ENCODE data around the gene KLF11.

The KLF11 gene

DNA sequence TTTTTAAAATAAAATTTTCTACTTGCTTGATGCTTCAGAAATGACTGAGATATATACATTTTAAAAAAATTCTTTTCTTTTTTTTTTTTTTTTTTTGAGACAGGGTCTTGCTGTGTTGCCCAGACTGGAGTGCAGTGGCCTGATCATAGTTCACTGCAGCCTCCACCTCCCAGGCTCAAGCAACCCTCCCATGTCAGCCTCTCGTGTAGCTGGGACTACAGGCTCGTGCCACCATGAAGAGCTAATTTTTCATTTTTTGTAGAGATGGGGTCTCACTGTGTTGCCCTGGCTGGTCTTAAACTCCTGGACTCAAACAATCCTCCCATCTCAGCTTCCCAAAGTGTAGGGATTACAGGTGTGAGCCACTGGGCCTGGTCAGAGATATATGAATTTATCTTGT lies 24.0 kb downstream of the KLF11 start:
- DNase-seq = no peak

DNA sequence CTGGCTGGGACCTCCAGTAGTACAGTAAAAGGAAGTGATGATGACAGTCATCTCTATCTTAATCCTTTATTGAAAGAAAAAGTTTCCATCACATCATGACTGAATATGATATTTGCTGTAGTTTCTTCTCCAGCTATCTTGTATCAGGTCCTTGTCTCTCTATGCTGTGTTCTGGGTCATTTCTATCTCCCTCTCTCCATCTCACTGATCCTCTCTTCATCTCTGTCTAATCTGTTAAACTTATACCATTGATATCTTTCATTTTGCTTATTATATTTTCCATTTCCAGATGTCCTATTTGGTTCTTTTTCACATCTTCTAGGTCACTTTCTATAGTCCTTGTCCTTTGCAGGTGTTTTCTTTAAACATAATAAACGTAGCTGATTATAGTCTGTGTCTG lies 24.5 kb downstream of the KLF11 start:
- no peak for DNase-seq

DNA sequence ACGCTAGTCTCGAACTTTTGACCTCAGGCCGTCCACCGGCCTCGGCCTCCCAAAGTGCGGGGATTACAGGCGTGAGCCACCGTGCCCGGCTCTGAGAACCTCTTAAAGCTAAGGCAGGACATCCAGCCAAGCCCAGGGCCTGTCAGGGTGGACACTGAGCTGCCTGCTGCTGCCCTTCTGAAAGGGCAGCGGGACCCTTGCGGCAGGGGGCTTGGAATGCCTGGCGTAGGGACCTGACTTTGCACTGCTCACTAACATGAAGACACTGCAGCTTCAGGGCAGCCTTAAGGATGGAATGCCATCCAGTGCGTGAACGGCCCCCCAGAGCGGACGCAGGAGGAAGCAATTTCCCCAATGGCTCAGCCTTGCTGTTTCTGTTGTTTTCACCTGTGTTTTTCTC lies 27.8 kb downstream of the KLF11 start:
- DNase-seq = no peak

DNA sequence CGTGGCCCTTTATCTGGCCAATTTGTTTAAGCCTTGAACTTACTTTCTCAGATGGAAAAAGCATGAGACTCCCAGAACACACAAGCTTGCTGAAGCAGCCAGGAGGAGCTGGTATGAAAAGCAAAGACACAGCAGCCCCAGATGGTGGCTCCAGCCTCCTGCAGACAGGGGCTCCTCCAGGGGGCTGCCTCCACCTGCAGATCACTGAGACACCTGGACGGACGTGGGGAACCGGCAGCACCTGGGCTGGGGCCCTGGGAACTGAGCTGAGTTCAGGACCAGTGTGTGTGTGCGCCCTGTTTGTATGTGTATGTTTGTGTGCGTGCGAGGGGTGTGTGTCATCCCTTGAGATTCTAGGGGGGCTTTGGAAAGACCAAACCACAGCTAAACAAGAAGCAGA lies 28.2 kb downstream of the KLF11 start:
- no peak for DNase-seq

DNA sequence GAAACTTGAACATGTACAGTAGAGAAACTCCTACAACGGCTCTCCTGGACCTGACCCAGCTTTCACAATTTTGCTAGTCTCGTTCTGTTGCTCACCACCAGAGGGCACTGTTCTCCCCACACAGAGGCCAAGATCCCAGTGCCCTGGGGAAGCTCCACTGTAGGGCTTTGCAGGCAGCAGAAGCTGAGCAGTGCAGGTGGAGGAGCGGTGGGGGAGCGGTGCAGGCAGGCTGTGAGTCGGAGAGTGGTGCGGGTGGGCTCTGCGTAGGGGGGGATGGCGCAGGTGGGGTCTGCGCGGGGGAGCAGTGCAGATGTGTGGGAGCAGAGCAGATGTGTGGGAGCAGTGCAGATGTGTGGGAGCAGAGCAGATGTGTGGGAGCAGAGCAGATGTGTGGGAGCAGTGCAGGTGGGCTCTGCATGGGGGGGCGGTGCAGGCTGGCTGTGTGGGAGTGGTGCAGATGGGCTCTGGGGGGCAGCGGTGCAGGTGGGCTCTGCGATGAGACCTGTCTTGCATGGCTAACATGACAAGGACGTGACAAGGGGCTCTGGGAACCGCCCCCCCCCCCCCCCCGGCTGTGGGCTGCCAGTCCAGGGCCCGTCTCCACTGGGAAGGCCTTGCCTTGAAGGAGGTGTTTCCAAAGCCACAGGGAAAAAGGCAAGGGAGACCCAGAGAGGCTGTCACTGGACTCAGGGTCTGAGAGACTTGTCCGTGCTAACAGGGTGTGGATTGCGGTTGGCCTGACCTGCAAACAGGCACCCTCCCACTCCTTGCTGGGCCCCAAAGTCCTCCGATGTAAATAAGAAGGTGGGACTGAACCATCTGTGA lies 29.5 kb downstream of the KLF11 start:
- peak; percentile 87 to 88 for DNase-seq

DNA sequence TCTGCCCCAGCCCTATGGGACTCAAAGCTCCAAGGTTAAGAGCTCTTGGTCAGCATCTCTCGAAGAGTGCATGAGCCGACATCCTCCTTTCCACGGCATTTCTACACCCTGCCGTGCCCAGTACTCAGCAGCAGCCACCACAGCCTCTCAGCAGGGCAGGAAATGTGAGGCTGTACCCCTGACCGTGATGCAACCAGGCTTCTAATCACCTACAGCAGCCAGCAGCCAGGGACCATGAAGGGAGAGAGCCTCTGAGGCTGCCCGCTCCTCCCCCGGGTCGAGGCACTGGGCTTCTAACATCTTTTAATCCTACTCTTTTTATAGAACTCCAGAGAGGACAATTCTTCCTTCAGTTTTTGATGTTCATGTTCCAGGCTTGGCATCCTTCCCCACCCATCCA lies 30.4 kb downstream of the KLF11 start:
- no peak for DNase-seq

DNA sequence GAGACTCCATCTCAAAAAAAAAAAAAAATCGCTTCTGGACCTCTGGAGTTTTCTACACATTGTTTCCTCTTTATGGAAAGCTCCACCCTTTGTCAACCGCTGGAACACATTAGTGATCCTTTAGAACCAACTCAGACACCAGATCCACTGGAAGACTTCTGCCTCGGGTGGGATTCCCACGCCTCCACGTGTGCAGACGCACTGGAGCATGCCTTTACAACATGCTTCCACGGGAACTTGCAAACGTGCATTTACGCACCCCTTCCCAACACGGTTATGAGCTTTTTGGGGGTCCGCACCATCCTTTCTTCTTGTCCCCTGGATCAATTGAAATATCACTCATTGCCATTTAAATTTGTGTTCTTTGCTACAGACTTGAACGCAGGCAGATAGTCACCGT lies 31.8 kb downstream of the KLF11 start:
- no peak for DNase-seq

DNA sequence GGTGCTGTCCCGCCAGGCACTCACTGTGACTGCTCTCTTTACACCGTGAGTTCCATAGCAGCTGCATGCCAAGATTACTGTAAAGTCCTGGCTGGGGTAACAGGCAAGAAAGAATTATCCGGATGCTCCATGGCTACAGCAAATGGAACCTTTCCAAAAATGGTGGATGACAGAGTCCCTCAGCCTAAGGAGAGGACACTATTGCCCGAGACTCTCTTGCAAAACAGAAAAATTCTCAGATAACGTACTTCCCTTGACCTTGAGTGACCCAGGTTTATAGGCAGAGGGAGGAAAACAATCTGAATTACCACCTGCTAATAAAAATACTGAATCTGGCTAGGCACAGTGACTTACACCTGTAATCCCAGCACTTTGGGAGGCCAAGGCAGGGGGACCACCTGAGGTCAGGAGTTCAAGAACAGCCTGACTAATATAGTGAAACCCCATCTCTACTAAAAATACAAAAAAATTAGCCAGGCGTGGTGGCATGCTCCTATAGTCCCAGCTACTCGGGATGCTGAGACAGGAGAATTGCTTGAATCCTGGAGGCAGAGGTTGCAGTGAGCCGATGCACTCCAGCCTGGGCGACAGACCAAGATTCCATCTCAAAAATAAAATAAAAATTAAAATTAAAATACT lies 32.3 kb downstream of the KLF11 start:
- DNase-seq = no peak

DNA sequence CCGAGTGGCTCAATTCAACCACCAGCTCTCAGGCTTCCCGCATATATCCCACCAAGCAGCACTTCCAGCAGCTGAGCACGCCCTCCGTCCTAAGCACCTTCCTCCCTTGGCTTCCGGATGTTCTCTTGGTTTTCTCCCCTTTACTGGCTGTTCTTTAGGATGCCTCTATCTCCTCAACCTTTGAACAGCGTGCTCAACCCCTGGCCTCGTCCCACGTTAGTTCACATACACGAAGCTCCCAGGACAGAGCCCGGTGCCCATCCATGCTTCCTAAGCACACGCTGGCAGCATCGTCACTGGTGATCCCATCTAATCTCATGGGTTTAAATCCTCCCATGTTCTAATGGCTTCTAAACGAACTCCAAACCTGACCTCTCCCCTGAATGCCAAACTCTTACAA lies 33.2 kb downstream of the KLF11 start:
- DNase-seq = no peak

DNA sequence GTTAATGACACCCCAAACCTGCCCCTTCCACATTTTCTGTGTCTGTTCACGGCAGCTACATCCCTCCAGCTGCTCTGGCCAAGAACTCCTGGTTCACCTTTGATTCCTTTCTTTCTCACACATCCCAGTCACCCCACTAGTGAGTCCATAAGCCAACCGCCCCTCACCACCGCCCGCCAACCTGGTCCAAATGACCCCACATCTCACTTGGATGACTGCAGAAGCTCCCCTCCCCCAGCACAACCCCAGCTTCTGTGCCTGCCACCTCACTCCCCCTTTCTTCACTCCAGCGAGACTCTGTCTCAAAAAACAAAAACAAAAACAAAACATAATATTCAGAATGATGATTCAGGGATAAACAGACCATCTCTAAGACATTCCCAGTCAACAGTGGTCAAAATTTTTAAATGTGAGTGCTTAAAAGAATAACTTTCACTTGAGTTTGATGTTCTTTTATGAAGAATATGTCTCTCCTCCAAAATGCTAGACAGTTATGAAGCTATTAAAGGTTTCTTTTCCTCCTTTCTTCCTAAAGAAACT lies 33.7 kb downstream of the KLF11 start:
- no peak for DNase-seq

DNA sequence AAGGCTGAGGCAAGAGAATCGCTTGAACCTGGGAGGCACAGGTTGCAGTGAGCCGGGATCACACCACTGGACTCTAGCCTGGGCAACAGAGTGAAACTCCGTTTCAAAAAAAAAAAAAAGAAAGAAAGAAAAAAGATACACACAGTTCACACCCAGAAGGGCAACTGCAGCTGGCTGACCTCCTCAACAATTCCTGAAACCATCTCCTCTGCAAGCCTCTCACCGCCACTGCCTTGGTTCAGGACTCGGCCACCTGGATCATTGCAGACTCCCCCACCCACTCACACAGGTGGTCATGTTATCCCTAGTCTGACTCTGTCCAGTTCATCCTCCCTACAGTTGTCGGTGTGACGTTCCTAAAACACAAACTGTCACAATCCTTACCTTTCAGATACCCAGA lies 34.7 kb downstream of the KLF11 start:
- no peak for DNase-seq

DNA sequence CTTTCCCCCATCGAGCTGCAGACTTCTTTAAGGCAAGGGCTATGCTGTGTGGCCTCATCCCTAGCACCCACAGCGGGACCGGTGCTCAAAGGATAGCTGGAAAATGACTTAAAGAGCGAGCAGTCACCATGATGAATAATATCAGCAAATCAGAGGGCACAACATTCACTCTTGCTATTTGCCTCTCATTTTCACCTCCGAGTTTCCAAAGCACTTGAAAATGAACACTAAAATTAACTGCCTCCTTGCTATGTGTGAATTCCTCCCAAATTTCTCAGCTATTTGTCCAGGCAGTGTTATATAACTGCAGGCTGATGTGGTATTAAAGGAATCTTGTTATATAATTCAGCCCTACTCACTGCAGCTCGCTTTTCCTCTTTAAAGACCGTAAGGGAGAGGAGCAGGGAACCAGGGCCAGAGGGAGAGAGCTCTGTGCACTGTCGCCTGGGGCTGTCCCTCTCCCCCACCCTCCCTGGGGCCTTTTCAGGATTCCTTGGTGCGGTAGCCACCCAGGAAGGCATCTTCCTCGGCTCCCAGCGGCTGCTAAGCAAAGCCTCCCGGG lies 35.4 kb downstream of the KLF11 start:
- no peak for DNase-seq

DNA sequence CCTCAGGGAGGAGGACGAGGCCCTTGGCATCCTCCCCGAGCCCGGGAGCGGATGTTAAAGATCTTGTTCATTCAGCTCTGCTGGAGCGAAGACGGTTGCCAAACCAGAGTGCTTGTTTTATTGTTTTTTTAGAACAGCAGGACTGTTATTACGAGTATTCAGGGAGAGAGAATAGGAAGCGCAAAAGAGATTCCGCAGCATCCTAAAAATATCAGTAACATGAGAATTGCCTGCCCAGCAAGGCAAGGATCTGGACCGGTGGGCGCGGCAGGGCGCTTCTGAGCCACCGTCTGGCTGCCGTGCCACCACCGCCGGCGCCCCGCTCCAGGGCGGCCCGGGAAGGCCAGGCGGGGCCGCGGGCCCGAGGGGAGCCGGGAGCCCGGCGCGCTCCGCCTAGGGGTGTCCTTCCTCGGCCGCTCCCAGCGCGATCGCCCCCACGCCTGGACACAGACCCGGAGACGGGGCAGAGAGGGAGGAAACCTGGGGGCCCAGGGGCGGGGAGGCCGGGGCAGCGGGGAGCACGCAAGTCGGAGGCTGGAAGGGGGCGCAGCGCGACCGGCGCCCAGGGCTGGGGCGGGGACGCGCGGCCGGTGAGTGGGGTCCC lies 36.0 kb downstream of the KLF11 start:
- no peak for DNase-seq

DNA sequence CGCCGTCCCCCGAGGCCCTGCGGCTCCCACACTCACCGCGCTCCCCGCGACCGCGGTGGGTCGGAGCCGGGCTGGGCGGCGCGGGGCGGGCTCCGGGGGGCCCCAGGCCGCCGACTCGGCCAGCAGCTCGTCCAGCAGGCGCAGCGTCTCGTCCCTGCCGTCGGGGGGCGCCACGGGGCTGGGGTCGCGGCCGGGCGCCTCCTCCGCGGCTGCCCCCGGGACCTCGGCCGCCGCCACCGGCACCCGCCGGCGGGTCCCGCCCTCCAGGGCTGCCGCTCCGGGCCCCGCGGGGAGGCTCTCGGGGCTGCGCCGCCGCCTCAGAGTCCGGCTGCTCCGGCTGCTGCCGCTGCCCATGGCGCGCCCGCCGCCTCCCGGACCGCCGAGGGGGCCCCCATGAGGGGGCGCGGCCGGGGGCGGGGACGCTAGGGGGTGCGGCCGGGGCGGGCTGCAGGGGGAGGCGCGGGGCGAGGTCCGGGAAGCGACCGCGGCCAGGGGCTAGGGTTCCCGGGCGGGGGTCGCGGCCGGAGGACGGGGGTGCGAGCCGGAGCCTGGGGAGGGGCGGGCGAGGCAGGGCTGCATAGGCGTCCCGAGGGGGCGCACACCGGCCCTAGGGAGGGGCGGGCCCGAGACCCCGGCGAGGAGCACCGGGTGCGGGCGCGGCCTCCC lies 36.7 kb downstream of the KLF11 start, which contains the start of gene CYS1:
CYS1 (minus strand) TSS at position 542 of the 666 bp plus-strand sequence; CDS start at position 354, 188 bp downstream.
- DNase-seq = no peak

DNA sequence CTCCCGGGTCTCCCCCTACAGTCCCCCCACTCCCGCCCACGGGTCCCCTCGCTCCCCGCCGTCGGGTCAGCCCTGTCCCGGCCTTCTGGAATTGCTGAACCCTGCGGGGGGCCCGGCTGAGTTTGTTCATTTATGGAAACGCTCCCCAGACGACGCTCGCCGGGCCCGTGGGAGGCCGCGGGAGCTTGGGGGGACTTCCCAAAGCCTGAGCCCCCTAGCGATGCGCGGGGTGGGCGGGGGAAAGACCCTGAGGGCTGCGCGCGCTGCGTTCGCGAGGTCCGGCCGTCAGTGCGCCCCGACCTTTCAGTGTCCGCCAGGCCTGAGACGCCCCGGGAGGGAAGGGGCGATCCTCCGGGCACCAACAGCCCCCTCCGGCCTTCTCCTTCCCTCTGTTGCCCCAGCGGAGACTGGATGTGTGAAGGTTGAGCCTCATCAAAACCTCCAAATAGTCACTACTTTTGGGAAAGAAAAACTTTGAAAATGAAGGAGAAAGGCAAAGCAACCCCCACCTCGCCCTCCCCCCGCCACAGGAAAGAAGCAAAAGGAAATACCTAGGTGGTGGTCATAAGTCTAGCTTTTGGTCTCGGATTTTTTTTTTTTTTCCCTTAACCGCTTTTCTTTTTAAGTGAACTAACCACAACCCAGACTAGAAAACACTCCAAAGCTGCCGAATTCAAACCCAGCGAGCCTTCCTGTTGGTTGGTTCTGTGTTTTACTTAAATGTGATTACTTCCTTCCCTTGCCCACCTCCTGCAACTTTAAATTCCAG lies 37.4 kb downstream of the KLF11 start:
- DNase-seq = no peak

DNA sequence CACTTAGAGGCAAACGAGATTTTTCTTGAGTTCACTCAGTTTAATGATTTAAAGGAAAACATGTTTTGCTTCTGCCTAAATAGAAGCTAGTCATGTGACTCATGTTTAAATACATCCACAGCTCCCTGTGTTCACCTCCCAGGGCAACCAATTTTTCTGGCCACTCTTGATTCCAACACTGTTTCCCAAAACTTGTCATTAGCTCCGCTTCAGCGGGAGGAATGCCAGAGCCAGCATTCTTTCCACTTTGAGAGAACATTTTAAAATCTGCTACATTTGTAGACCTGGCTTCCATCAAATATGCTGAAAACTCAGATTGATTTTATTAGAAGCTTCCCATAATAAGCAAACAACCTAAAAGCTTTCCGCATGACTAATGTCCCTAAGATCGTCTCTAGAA lies 39.7 kb downstream of the KLF11 start:
- DNase-seq = no peak

DNA sequence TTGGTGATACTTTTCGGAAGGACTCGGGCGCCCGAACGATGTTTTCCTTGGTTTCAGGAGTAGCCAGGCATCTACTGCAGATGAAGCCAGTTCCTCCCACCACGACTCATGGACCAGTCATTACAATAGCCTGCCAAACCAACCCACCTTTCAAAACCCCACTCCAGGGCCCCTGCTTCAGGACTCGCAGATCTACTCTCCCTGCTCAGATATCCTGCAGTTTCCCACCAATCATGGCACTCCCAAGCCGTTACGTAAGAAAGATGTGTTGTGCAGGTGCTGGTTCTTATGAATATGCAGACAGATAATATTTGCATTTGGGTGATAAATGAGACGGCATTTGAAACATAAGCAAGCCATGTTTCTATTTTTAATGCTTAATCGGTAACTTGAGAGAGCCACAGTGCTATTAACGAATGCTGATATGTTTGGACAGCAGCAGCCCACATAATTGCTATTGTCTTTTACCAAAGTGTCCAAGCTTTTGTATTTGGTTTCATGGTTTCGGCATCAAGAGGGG lies 40.4 kb downstream of the KLF11 start:
- no peak for DNase-seq

DNA sequence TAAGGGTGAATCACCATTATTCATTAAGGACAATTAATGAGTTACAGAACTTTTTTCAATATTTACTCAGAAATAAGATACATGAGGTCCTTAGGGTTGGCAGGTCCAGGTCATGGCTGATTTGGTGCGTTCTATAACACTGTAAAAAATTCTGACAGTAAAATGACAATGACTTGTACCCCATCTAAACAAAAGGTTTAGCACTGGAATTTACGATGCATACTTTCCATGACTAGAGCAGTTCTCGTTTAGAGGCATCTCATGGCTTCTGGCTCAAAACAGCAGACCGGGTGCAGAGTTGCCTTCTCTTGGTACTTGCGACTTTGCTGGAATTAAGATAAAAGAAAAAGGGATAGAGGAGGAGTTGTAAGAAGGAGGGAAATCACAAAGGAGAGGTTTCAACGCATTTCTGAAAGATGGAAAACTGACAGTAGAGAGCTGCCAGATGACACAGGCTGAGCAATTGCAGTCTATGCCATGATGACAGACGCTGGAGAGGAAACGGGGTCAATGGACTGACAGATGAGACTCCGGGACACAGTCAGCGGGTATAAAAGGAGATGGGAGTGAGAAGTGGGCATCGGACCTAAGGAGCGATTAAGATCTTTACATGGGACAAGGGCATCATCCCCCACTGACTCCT lies 41.0 kb downstream of the KLF11 start:
- no peak for DNase-seq

DNA sequence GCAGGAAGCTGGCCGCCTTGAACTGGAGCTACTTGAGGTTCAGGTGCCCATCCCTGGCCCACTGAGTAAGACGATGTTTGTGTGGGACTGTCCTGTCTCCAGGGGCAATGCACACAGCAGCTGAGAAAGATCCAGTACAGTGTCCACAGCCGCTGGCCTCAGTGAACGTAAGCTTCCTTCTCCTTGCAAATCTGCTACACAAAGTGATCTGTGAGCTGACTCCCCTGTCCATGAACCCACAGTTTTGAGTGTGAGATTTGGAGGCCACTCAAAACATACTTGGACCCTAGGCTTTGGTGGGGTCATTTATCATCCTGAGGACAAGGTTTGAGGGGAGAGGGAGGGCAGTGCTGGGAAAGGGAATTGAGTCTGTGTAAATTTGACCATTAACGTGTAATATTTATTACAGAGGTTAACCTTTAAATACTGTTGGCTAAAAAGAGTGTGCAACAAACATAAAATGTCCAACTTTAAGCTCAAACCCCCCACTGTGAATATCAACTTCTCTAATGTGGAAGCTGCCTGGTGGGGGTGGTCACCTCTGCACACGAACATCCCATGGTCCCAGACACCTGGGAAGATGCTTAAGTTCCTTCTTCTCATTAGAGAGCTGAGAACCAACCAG lies 41.8 kb downstream of the KLF11 start:
- no peak for DNase-seq

DNA sequence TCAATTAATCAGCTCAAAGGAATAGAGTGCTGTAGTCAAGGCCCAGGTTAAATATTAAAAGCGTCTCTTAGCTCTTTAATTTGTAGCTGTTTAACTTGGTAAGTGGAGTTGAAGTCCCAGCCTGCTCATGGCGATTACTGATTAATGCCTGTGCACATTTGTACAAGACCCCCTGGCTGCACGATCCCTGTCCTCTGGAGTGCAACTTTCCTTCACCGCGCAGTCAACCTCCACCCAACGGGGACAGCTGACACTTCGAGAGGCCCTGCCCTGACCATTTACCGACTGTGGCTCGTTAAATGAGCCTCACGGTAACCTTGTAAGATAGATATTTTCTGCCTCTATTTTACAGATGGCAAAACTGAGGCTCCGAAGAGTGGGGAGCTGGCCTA lies 42.3 kb downstream of the KLF11 start:
- DNase-seq = no peak

DNA sequence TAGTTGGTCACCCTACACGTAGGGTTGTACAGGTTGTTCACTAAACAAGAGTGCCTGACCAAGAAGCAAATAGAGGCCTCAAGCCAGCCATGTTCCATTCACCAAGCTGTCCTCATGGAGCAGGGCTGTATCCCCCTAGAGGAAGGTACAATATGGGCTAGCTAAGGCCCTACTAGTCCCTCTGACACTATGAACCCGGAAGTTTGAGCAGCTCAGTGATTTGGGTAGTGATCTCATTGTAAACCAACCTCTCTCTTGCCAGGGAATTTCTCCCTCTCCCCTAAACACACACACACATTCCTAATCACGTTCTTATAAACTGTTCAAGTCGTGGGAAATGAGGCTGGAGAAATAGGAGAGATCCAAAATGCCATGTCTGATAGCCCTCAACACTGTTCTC lies 43.6 kb downstream of the KLF11 start:
- DNase-seq = no peak
